GM19351 (cell line): ENCODE measurements around the gene KRT12.
"Not testable (repeated sequence)": the region's sequence is repeated elsewhere in the genome, so short reads cannot be mapped to it uniquely, and the experiment has no call there.

Experiments used
- ATAC-seq: cut with Tn5 transposase; IDR thresholded peaks from one replicate; pipeline ENCODE4 v1.9.1; 2021; ENCODE audit warnings: mild to moderate bottlenecking, moderate library complexity; ENCODE audit not compliant: unreplicated experiment

Gene KRT12

GRCh38 chr17:40818733-40819527 is 48.1 kb downstream of the KRT12 start:
- peak; percentile 75 for ATAC-seq

GRCh38 chr17:40818343-40818732 is 48.7 kb downstream of the KRT12 start:
- ATAC-seq: no peak

GRCh38 chr17:40817103-40817682 is 49.8 kb downstream of the KRT12 start:
- ATAC-seq: no peak

GRCh38 chr17:40816569-40816968 is 50.5 kb downstream of the KRT12 start:
- ATAC-seq: no peak

- no peak for ATAC-seq
Observed at GRCh38 chr17:40815381-40815780, 51.6 kb downstream of the KRT12 start.

GRCh38 chr17:40814657-40815056 is 52.4 kb downstream of the KRT12 start:
- ATAC-seq: not testable (repeated sequence)

- ATAC-seq: no peak
Observed at GRCh38 chr17:40813804-40814203, 53.2 kb downstream of the KRT12 start.

GRCh38 chr17:40812639-40813038 is 54.4 kb downstream of the KRT12 start:
- no peak for ATAC-seq
